Fibroblast of gingiva (primary cell): ENCODE measurements around the gene BCAS3.
A peak's percentile ranks its signal among the peaks of the same experiment; 100 is the strongest.
"Not testable (repeated sequence)": the region's sequence is repeated elsewhere in the genome, so short reads cannot be mapped to it uniquely, and the experiment has no call there.

Experiments
- DNase-seq: peaks from one replicate; pipeline ENCODE4 v3.0.0-alpha.2; 2011; ENCODE audit warnings: low read depth

The BCAS3 gene

GRCh38 chr17:61338000-61338798 is 660.5 kb downstream of the BCAS3 start:
- DNase-seq, result peak; percentile 88

GRCh38 chr17:61338874-61339478 is 661.3 kb downstream of the BCAS3 start:
- peak; percentile 20 for DNase-seq

GRCh38 chr17:61340431-61341209 is 663.0 kb downstream of the BCAS3 start:
- no peak for DNase-seq

- DNase-seq, result no peak
Observed at GRCh38 chr17:61343576-61343975, 665.9 kb downstream of the BCAS3 start.

- no peak for DNase-seq
Observed at GRCh38 chr17:61345061-61345460, 667.4 kb downstream of the BCAS3 start.

GRCh38 chr17:61345825-61346666 is 668.4 kb downstream of the BCAS3 start:
- no peak for DNase-seq

- DNase-seq, result no peak
Observed at GRCh38 chr17:61349350-61349749, 671.7 kb downstream of the BCAS3 start.

- DNase-seq, result no peak
Observed at GRCh38 chr17:61351745-61352407, 674.2 kb downstream of the BCAS3 start.

- DNase-seq, result no peak
Observed at GRCh38 chr17:61352408-61352770, 674.7 kb downstream of the BCAS3 start.

GRCh38 chr17:61352781-61353491 is 675.3 kb downstream of the BCAS3 start:
- DNase-seq, result no peak

- no peak for DNase-seq
Observed at GRCh38 chr17:61353615-61354014, 676.0 kb downstream of the BCAS3 start.

- DNase-seq, result no peak
Observed at GRCh38 chr17:61354895-61355874, 677.5 kb downstream of the BCAS3 start.

- not testable (repeated sequence) for DNase-seq
Observed at GRCh38 chr17:61357061-61357460, 679.4 kb downstream of the BCAS3 start.

- DNase-seq, result not testable (repeated sequence)
Observed at GRCh38 chr17:61359513-61359912, 681.9 kb downstream of the BCAS3 start.

GRCh38 chr17:61360318-61360943 is 682.8 kb downstream of the BCAS3 start:
- DNase-seq, result no peak

- DNase-seq, result peak; percentile 83
Observed at GRCh38 chr17:61361084-61361483, 683.4 kb downstream of the BCAS3 start.

GRCh38 chr17:61362396-61362795 is 684.7 kb downstream of the BCAS3 start:
- no peak for DNase-seq

- DNase-seq, result no peak
Observed at GRCh38 chr17:61362852-61363600, 685.4 kb downstream of the BCAS3 start.
